HEK293T (cell line): ENCODE measurements around the gene GNE.

Experiments
- ARNT ChIP-seq: fragments of 450-650 bp; IDR thresholded peaks from 2 replicates; pipeline ENCODE4 v1.6.1; 2017; ENCODE audit warnings: mild to moderate bottlenecking
- BHLHE40 ChIP-seq: fragments of 450-650 bp; IDR thresholded peaks from 2 replicates; pipeline ENCODE4 v1.6.1; 2016; ENCODE audit warnings: mild to moderate bottlenecking, moderate library complexity, borderline replicate concordance
- FOXA1 ChIP-seq: fragments of 450-650 bp; IDR thresholded peaks from 2 replicates; pipeline ENCODE4 v1.6.1; 2016; ENCODE audit warnings: mild to moderate bottlenecking
- FOXM1 ChIP-seq: fragments of 450-650 bp; IDR thresholded peaks from 2 replicates; pipeline ENCODE4 v1.6.1; 2017; ENCODE audit warnings: mild to moderate bottlenecking, borderline replicate concordance
- L3MBTL2 ChIP-seq: fragments of 450-650 bp; conservative IDR thresholded peaks from 2 replicates; pipeline ENCODE4 v1.6.1; 2016; ENCODE audit warnings: mild to moderate bottlenecking
- PKNOX1 ChIP-seq: fragments of 450-650 bp; IDR thresholded peaks from 2 replicates; pipeline ENCODE4 v1.6.1; 2016
- SP1 ChIP-seq: fragments of 450-650 bp; IDR thresholded peaks from 2 replicates; pipeline ENCODE4 v1.6.1; 2017
- SUZ12 ChIP-seq: fragments of 450-650 bp; IDR thresholded peaks from 2 replicates; pipeline ENCODE4 v1.6.1; 2016; ENCODE audit warnings: mild to moderate bottlenecking
- ZNF384 ChIP-seq: fragments of 450-650 bp; IDR thresholded peaks from 2 replicates; pipeline ENCODE4 v1.6.1; 2016

- no peak for TF ChIP-seq SP1
- TF ChIP-seq FOXA1, result no peak
- TF ChIP-seq PKNOX1, result no peak
- no peak for TF ChIP-seq FOXM1
- no peak for TF ChIP-seq ARNT
- no peak for TF ChIP-seq BHLHE40
- no peak for TF ChIP-seq ZNF384
- TF ChIP-seq SUZ12, result no peak
- TF ChIP-seq L3MBTL2, result no peak
Observed at GRCh38 chr9:36173861-36174260, 84.4 kb downstream of the GNE start.
